ENCODE measurements around the gene GPAT2. TPM values are rescaled to one million over a fixed set of nuclear protein-coding genes. Genes with fewer than 3 reads are reported as not detected.

The GPAT2 gene
- total and polyA plus RNA-seq, 2 of the 8 experiments (the other 6 are each of a cell fraction or from before 2014, with no cell fraction given): 0.26 to 0.63 TPM

DNA sequence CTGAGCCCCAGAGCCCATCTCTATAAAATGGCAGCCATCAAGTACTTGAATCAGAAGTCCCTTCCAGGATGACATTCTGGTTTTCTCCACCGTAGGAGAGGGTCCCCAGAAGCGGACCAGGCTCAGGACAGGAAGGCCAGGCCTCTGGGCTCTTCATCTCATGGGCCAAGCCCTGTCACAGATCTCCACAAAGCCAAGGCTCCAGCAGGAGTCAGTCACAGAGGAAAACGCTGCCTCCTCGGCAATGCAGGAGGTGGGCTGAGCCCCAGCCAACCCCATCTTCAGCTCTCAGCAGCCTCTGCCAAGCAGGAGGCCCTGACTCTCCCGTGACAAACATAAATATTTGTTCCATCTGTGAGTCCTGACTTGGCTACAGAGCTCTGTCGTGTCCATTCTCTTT, 39.4 kb upstream of the GPAT2 start:
- Histone ChIP-seq H2BK120ac (replicated peaks; ENCODE audit: low read depth, low read length) (no peak overlapping the region), H2AFZ (ENCODE audit: low read length) (no peak overlapping the region), H3K4me3 (ENCODE audit: extremely low read depth in 1 of 4, insufficient read depth in 2 of 4, low read depth in 3 of 4, low read length in 4 of 4) (no peak overlapping the region), H4K91ac (replicated peaks; ENCODE audit: insufficient read length, low read length) (no peak overlapping the region), H4K8ac (ENCODE audit: extremely low read depth, insufficient read depth, low read length) (no peak overlapping the region), H3K9ac (replicated peaks in 1 of 4; ENCODE audit: extremely low read depth in 1 of 4, low read depth in 3 of 4, low read length in 3 of 4) (no peak overlapping the region), H3K18ac (ENCODE audit: extremely low read depth, low read length) (no peak overlapping the region), H2BK12ac (ENCODE audit: low read depth, low read length) (no peak overlapping the region), H3K14ac (ENCODE audit: insufficient read length) (no peak overlapping the region), H3K27ac (ENCODE audit: low read depth, low read length) (no peak overlapping the region), H3K23me2 (ENCODE audit: low read depth, low read length) (no peaks in the 10 kb centered on the region), H3K36me3 (ENCODE audit: control insufficient read depth in 2 of 4, insufficient read depth in 4 of 4, low read length in 3 of 4) (no peaks in the 10 kb centered on the region), H3K4ac (replicated peaks; ENCODE audit: insufficient read length, low read depth, low read length) (no peak overlapping the region), H2BK20ac (ENCODE audit: low read length) (no peak overlapping the region), H3K79me2 (ENCODE audit: control insufficient read depth in 1 of 2, insufficient read depth in 2 of 2, low read length in 2 of 2) (no peaks in the 10 kb centered on the region), H3K4me2 (ENCODE audit: insufficient read depth in 1 of 2, low read depth in 2 of 2, low read length in 2 of 2) (no peak overlapping the region), H3K79me1 (ENCODE audit: low read depth, low read length) (no peaks in the 10 kb centered on the region), H3K27me3 (replicated peaks in 1 of 4; ENCODE audit: control insufficient read depth in 3 of 4, extremely low read depth in 1 of 4, insufficient read depth in 3 of 4, low read length in 3 of 4) (no peaks in the 10 kb centered on the region), H2BK5ac (ENCODE audit: low read depth, low read length) (no peak overlapping the region), H2BK15ac (ENCODE audit: low read length) (no peak overlapping the region), H4K5ac (ENCODE audit: insufficient read length, low read depth, low read length) (no peak overlapping the region), H3K23ac (ENCODE audit: insufficient read length) (no peak overlapping the region), H2AK5ac (ENCODE audit: low read depth, low read length) (no peak overlapping the region), H3K56ac (replicated peaks; ENCODE audit: insufficient read length, low read depth, low read length) (no peak overlapping the region), H3K4me1 (replicated peaks in 1 of 4; ENCODE audit: control insufficient read depth in 3 of 4, insufficient read depth in 4 of 4, low read length in 3 of 4) (no peaks in the 10 kb centered on the region), H4K20me1 (replicated peaks in 1 of 2; ENCODE audit: control insufficient read depth in 1 of 2, insufficient read depth in 2 of 2, low read length in 2 of 2) (no peaks in the 10 kb centered on the region), H3K9me3 (ENCODE audit: insufficient read depth in 2 of 2, low read depth in 1 of 2, low read length in 1 of 2) (no peaks in the 10 kb centered on the region)
- 70% methylated on average over 6 of the region's 6 CpGs; no CpG with 5 or more reads in 1 of the 2 experiments for whole genome bisulfite sequencing, 2 experiments (ENCODE audit: extremely low coverage in 1 of 2, insufficient coverage in 1 of 2, insufficient read length in 1 of 2, insufficient replicate concordance in 2 of 2, low coverage in 1 of 2, low lambda C conversion rate in 2 of 2, missing lambda C conversion rate in 1 of 2)
- CTCF ChIA-PET (ENCODE audit: partially characterized antibody): interaction anchor here (1.2 to 1.8 kb wide), 3 partner anchors 11 to 100 kb away, joined by 3 to 9 read pairs (median 4); no protein-coding TSS in a partner anchor
- POLR2A ChIA-PET (ENCODE audit: partially characterized antibody): no interaction called here
- DNase-seq (ENCODE audit: low read depth in 1 of 2, low spot score in 2 of 2) (no peak), FAIRE-seq (no peak)
- no peak for TF ChIP-seq SIX5 (IDR thresholded peaks at IDR 0.05; ENCODE audit: low read depth, low read length)
- TF ChIP-seq KDM5A (IDR thresholded peaks at IDR 0.05; ENCODE audit: low read length): no peak
